Activated effector memory CD4-positive, alpha-beta T cell treated with anti-CD3 and anti-CD28 coated beads, Interleukin-2, amount 50 U/mL, for 16 hours (primary cell): Measurements from ENCODE around the gene QRICH2.

ENCODE experiments used
- DNase-seq: peaks from one replicate; pipeline ENCODE4 v3.0.0-alpha.2; 2020

Gene QRICH2

DNA sequence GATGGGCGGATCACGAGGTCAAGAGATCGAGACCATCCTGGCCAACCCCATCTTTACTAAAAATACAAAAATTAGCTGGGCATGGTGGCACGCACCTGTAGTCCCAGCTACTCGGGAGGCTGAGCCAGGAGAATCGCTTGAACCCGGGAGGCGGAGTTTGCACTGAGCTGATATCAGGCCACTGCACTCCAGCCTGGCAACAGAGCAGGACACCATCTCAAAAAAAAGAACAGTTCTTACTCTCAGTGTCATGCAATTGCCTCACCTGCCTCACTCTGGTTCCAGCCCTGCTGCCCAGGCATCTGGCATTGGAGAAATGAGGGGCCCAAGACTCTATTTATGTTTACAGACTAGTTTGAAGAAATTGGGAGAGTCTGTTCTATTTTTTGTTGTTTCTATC lies 63.4 kb downstream of the QRICH2 start:
- DNase-seq, result peak; percentile 22

DNA sequence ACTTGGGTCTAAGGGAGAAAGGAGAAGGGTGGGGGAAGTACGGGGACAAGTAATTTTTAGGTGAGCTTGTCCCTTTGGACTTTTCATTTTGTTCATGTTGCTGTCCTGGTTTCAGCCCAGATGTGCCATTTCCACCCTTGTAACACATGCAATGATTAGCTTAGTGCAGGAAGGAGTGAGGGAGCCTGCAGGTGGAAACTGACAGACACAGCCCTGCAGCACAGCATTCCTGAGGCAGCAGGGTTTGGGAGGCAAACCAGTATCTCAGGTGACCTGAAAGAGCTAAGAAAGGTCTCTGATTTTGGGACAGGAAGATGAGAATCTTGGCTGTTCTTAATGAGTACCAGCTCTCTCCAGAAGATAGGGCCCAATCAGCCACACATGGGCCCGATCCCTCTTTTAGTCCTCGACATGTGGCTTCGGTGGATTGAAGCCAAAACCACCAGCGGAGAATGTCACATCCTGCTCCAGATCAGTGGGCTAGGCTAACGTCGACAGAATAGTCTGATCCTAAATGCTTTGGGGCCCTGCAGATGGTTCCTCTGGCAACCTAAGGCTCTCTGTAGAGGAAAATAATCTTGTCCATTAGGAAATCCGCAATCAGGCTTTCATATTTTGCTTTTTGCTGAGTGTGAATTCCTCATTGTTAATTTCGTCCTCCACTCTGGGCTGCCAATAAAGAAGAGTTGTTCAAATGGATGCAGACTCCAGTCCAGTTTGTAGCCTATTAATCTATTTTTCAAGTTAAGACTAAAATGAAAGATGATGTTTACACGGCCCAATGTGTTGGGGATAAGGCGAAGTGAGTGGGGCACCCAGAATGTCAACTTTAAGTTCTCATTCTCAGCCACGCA lies 64.0 kb downstream of the QRICH2 start:
- DNase-seq, result peak; percentile 31

DNA sequence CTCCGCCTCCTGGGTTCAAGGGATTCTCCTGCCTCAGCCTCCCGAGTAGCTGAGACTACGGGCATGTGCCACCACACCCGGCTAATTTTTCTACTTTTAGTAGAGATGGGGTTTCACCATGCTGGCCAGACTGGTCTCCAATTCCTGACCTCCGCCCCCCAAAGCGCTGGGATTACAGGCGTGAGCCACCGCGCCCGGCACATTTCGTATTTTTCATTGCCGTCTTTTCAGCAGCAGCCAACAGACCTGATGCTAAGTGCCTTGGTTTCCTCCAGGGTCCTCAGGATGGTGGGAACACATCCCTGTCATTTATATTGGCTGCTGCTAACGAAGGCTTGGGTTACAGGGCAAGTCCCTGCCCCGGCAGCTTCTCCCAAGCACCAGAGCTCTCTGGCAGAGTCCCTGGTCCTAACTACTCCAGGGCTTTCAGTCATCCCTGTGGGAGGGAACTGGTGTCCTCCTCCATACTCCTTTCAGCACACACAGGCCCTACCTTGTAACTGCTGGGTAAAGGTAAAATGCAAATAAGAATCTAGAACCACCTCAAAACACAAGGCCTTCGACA lies 66.3 kb downstream of the QRICH2 start:
- DNase-seq, result peak; percentile 37

DNA sequence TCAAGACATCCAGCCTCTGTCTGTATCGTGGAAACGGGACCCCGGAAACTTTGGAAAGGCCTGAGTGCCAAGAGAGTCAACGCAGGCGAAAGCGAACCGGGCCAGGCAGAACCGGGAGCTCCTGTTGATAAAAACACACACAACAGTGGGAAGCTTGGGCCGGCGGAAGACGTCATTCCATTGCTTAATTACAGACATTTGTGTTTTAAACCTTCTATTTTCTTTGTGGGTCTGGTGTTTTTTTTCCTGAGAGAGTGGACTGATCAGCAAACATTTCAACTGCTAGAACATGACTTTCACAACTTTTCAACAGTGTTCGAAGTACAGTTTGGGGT lies 66.9 kb downstream of the QRICH2 start:
- DNase-seq, result peak; percentile 62

DNA sequence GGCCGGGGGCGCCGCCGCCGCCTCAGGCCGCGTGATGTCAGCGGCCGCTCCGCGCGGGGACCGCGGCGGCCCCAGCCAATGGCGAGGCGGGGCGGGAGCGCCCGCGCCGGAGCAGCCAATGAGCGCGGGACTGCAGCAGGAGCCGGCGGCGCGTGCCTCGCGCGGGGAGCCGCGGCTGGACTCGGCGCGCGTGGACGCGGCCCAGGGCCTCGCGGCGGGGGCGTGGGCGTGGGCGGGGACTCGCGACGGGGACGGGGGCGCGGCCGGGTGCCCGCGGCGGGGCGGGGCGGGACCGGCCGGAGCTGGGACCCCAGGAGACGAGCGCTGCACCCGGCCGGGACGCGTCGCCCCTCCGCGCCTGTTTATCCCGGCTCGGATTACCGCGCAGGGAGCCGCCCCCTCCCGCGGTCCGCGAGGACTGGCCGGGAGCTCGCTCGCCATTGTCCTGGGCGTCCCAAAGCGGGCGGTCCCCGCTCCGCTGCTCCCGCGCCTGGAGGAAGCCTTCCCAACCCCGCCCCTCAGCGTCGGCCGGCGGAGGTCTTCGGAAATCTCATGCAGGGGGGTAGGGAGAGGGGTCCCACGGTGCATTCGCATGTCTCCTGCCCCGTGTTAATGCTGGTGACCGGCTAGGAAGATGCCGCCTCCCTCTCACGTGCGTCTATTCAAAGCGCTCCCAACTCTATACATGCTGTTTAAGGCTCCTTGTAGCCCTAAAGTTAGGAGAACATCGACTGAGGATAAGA lies 67.4 kb downstream of the QRICH2 start, which contains the start of gene RNF157:
TSS of gene RNF157 (minus strand) at position 33 of the 743 bp plus-strand sequence. CDS start 253 bp downstream, outside the sequence.
- DNase-seq, result peak; percentile 89

DNA sequence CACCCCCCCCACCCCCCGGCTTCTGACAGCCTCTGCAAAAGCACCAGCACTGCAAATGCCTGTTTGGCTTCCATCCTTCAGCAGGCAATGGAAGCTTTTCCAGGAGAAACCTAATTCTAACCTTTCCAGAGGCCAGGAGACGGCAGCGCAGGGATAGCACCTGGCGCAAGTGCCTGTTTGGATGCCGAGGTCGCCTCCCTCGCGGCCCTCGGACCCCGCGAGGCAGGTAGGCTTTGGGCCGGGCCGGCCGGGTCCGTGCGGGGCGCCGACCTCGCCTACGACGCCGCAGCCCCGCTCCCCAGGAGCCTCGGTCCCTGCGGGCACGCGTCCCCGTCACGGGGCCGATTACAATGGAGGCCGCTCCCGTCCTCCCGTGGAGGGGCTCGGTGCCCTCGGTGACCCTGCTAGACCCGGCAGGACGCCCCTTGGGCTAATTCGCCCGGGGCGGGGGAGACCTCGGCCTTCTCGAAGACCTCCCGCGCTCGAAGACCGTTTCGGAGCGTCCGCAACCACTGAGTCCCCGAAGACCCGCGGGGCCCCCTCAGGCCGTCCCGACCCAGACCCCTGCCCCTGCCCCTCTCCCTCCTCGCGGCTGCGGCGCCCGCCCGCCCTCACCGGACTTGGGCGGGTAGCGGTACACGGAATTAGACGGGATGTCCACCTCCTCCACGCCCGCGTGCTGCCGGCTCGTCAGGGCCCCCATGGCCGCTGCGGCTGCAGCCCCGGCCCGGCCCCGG lies 68.4 kb downstream of the QRICH2 start:
- peak; percentile 64 for DNase-seq

DNA sequence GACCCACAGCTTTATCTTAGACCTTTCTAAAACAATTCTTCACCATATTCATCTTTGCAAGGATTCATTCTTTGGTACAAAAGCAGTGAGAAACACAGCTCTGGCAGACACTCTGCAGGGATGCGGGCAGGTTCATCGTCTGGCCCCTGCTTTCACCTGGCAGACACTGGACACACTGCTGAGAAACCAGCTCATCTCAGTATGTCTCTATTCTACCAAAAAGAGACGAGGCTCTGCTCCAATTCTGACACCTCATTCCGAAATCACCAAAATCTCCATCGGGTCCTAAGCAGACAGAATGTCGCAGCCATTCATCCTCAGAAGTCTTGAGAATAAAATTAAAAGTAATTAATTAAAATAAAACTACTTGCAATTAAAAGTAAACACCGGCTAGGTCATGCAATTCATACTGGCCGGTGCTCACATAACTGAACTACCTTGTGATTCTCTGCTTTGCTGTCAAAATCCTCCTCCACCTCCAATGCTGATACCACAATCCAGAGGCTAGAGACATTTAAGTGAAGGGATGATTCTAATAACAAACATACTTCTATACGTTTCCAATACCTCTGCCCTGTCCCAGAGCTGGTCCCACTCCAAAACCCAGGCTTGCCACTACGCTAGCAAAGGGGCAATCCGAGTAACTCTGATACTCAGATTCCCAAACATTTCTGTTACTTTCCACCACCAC lies 69.1 kb downstream of the QRICH2 start:
- DNase-seq, result peak; percentile 56

DNA sequence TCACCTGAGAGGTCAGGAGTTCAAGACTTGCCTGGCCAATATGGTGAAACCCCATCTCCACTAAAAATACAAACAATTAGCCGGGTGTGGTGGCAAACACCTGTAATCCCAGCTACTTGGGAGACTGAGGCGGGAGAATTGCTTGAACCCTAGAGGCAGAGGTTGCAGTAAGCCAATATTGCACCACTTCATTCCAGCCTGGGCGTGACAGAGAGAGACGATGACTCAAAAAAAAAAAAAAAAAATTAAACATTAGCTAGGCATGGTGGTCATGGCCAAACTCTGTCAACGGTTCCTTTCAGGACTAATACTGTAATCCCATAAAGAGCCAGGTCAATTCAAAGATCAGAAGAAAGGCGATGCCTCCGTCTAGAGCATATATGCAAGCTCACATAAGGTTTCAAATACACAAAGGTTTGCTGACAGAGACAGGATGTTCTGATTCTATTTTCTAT lies 70.2 kb downstream of the QRICH2 start:
- DNase-seq, result no peak

DNA sequence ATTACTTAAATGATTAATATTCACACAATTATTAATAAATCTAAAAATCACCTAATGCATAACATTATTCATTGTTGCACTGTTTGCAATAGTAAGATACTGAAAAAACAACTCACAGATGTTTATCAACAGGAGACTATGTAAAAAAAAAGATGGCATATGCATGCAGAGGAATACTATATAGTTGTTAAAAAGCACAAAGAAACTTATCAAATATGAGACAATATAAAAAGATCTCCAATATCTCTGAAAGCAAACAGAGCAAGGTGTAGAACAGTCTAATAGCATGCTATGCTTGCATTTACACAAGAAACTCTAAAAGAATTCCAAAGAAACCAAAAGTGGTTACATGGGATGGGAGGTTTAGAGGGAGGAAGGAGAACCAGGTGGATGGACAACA lies 71.5 kb downstream of the QRICH2 start:
- DNase-seq, result no peak

DNA sequence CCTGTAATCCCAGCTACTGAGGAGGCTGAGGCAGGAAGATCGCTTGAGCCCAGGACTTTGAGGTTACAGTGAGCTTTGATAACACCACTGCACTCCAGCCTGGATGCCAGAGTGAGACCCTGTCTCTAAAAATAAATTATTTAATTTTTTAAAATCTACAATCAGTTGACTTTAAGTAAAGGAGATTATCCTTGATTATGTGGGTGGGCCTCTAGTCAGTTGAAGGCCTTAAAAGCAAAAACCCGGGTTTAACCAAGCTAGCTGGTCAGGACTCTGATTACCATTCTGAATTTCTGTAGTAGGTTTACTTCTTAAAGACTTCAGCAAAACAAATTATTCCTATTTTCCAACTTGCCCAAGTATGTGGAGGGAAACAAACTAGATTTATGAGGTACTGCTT lies 72.2 kb downstream of the QRICH2 start:
- DNase-seq, result no peak

DNA sequence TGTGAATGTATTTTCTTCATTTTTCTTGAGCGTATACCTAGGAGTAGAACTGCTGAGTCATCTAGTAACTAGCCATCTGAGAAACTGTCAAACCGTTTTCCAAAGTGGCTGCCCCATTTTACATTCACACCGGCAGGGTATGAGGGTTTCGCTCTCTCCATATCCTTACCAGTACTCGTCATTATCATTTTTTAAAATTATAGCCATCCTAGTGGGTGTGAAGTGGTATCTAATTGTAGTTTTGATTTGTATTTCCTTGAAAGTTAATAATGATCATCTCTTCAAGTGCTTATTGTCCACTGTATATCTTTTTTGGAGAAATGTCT lies 73.8 kb downstream of the QRICH2 start:
- peak; percentile 56 for DNase-seq

DNA sequence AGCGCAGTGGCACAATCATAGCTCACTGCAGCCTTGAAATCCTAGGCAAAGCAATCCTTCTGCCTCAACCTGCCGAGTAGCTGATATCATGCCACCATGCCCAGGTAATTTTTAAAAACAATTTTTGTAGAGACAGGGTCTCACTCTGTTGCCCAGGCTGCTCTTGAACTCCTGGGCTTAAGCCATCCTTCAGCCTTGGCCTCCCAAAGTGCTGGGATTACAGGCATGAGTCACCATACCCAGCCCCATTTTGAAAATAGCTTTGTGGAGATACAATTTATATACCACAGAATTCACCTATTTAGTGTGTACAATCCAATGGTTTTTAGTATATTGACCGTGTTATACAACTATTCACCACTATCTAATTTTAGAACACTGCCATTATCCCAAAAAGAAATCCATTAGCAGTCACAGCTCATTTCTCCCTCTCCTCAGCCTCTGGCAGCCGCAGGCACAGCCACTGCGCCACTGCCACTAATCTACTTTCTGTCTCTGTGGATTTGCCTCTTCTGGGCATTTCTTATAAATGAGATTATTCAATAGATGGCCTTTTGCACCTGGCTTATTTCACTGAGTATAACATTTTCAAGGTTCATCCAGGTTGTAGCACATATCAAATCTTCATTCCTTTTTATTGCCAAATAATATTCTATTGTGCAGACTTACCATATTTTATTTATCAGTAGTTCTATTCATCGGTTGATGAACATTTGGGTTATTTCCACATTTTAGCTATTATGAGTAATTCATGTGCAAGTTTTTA lies 74.3 kb downstream of the QRICH2 start:
- peak; percentile 9 for DNase-seq

DNA sequence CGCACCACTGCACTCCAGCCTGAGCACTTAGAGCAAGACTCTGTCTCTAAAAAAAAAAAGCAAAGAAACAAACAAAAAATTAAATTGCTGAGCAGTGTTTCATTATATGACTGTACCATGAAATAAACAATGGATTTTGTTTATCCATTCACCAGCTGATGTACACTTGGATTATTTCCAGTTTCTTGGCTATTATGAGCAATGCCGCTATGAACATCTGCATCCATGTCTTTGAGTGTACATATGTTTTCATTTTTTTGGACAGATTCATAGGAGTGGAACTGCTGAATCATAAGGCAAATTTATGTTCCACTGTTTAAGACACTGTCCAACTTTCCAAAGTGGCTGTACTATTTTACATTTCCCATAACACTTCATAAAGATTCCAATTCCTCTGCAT lies 75.7 kb downstream of the QRICH2 start:
- DNase-seq, result no peak

DNA sequence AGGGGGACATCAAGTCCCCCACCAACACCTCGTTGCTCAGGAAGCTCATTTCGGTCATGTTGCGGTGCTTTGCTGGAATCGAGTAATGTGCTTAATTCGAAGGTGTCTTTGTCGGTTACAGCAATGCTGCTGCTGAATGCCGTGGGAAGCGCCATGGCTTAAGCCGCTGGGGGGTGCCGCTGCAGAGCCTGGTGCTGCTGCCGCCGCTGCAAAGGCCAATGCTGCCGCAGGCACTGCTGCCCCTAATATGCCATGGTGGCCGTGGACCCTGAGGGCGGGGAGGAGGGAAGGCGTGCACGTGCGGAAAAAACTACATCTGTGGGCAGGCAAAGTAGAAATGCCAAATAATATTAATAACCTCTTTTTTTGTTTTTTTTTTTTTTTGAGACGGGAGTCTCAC lies 81.3 kb downstream of the QRICH2 start:
- peak; percentile 39 for DNase-seq

DNA sequence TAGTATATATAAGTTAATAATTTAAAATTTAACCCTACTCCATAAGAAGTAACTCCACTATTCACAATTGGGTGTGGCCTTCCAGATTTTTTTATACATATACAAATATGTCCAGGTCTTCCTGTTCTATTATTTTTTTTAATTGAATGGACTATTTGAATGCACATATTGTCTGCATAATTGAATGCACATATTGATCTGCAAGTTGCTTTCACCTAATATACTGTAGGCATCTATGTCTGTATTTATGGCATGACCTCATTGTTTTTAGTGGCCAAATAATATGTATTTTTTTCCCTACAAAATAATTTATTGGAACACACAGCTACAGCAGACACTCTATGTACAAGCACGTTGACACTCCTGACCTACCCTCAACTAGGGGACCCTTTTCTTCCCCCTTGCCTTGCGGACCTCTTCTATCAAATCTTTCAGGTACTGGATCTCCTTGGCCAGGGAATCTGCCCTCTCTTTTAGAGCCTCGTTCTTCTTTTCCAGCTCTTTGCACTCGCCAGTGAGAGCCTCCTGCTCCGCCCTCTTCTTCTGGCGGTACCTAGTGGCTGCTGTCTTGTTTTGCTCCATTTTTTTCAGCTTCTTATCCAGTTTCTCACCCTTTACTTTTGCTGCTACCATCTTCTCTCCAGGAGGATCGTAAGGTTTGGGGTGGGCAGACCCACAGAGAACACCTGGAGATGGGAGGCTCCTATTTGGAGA lies 82.5 kb downstream of the QRICH2 start:
- peak; percentile 4 for DNase-seq
